ENCODE measurements around the gene HOXC13.

The HOXC13 gene

GRCh38 chr12:53955036-53955775 is 16.6 kb downstream of the HOXC13 start:
- no peak for DNase-seq

DNA sequence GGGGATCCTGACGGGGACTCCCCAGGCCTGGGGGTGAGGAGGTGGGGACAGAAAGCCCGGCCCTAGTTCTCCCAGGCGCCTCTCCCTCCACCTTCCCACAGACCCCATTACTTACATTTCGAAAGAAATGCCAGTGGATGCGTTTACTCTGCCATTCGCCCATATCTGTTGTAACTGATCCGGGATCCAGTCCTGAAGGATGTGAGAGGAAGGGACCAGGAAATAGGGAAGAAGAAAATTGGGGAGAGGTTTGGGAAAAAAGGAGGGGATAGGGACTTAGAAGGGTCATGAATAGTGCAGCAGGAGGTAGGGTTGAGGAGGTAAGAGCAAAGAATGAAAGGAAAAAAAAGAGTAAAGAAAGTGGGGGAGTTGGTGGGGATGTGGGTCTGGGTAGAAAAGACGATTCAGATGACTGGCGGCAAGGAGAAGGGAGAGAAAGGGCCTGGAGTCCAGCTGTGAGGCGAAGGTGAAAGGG is 17.2 kb downstream of the HOXC13 start:
- DNase-seq, result no peak

DNA sequence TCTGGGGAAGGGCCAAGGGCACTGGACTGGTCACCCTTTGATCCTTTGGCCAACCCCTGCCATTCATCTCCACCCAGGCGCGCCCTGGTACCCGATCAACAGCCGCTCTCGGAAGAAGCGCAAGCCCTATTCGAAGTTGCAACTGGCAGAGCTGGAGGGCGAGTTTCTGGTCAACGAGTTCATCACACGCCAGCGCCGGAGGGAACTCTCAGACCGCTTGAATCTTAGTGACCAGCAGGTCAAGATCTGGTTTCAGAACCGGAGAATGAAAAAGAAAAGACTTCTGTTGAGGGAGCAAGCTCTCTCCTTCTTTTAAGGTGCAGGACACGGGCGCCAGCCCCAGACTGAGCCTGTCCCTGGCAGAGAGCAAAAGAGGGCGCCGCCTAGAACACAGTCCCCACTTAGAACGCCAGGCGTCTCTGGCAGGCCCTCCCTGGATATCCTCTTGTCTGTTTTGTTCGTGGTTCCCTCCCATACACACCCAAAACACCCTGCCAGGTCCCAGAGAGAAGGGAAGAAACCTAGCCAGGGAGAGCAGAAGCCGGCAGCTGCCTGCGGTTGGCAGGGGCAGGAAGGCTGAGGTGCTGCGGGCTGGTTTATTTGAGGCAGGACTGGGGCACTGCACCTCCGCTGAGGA is 17.7 kb downstream of the HOXC13 start:
- no peak for DNase-seq

DNA sequence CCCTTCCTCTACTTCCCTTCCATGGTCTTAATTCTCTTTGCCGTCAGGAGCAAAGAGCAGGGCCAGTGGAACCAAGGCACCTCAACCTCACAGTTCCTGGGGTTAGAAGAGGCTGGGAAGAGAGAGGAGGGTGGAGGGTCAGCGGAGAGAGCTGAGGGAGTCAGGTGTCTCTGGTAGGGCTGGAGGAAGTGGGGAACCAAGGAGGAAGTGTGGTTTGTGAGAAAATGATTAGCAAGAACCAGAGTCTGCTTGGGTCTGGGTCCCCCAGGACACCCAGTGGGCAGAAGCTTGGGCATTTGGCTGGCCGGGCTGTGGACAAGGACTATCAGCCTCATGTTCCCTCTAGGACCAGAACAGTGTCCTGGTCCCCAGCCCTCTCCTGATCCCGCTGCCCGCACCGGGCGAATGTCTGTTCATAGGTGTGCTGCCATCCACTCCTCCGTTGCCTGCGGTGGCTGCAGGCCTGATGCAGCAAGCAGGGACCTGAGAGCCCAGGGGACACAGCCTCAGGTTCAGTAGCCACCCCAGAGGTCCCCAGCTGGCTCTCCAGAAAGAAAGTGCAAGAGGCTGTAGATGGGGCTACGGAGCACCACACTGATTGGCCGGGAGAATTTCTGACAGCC is 18.4 kb downstream of the HOXC13 start:
- DNase-seq, result no peak

GRCh38 chr12:53958128-53958527 is 19.5 kb downstream of the HOXC13 start:
- DNase-seq, result no peak

DNA sequence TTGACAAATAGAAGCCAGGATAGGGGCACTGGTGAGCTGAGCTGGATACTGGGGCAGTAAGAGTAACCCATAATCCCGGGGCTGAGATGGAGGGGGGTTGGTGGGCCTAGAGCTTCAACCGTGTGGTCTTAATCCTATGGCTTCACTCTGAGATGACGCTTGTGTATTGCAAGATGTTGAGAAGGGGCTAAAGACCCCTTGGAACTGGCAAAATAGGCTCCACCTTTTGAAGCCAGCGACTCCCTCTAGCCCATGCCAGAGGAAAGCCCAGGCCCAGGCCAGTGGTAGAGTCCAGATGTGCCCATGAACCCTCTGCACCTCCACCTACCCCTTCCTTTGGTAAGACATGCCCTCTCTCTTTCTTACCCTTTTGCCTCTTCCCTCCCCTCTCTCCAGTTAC is 20.7 kb downstream of the HOXC13 start:
- no peak for DNase-seq

GRCh38 chr12:53960187-53961024 is 21.8 kb downstream of the HOXC13 start:
- DNase-seq, result no peak

- DNase-seq, result no peak
These were observed 22.6 kb downstream of the HOXC13 start for GRCh38 chr12:53961025-53961761.

- DNase-seq, result no peak
These were observed 24.4 kb downstream of the HOXC13 start for GRCh38 chr12:53963005-53963404.

- no peak for DNase-seq
These were observed 25.0 kb downstream of the HOXC13 start for GRCh38 chr12:53963434-53964314.

DNA sequence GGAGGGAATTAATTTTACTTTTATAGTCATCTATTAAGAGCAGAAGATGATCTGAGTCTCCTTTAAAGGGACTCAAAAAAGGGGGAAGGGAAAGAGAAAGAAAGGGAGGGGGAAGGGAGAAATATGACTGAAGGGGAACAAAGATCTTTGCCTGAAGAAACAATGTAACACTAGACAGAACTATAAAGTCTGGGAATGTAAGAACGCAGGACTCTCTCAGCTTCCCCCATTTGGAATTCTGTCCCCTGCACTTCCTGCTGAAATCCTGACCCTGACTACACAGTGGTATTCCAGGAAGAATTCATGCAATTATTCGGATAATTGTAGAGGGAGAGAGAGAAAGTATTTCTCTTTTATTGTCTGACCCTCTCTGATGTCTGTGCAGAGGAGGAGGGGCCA is 25.7 kb downstream of the HOXC13 start:
- DNase-seq, result no peak

- no peak for DNase-seq
These were observed 26.9 kb downstream of the HOXC13 start for GRCh38 chr12:53965281-53966084.

DNA sequence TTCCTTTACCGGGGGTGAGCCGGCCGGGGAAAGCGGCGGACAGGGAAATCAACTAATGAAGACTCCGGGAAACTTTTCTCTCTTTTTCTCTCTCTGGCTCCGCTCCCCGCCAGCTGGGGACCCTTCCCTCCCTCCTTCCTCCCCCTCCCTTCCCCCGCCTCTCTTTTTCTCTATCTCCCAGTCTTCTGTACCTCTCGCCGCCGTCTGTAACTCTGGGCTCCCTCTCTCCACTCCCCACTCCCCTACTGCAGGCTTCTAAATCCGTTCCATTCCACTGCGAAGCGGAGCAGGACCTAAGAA is 27.4 kb downstream of the HOXC13 start:
- no peak for DNase-seq

GRCh38 chr12:53966385-53967133 is 27.9 kb downstream of the HOXC13 start:
- DNase-seq, result no peak

DNA sequence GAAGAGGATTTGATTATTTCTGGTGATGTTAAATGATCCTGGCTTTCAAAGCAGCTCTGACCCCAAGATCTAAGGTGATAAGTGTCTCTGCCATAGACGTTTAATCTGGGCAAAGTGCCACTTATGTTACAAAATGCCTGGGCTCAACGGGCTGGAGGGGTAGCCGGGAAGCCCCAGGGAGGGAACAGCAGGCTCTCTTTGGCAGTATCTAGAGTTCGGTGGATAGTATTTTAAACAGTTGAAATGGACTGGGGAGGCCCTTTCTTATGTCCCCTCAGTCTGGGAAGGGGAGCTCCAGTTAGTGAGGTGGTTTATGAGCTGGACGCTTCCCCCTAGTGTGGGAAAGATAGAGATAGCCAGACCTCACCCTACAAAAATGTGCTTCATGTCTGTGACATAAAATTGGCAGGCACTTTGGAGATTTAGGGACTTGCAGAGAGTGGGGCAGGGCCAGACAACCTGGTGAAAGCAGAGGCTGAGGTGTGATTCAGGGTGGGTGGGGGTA is 28.8 kb downstream of the HOXC13 start:
- no peak for DNase-seq

GRCh38 chr12:53968214-53969127 is 29.8 kb downstream of the HOXC13 start:
- DNase-seq, result no peak

GRCh38 chr12:53969588-53970259 is 31.1 kb downstream of the HOXC13 start:
- DNase-seq, result no peak

DNA sequence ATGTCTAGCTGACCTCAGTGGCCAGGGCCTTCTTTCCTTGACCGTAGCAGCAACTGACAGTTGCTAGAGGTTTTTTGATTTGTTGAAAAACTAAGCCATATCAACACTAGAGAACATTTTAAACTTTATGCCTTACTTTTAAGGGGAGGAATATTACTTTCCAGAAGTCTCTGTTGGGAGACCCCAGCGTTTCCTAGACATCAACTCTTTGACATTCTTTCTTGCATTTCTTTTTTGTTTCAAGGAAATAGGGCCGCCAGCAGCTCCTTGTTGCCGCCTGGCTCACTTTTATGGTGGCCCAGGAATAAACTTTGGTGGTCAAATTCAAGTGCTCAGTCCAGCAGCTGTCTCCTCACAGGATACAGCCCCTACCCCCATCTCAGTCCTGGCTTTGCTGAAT is 31.8 kb downstream of the HOXC13 start:
- no peak for DNase-seq

Data from activated CD4-positive, alpha-beta T cell treated with anti-CD3 and anti-CD28 coated beads, Interleukin-2, Interleukin-6, amounts not matched to agents 100 ng/mL and 50 ng/mL, durations not matched to agents 16 hours and 8 hours (primary cell).